ENCODE results near the gene RNF25. TPM values are rescaled to one million over a fixed set of nuclear protein-coding genes. Genes with fewer than 3 reads are reported as not detected.

The RNF25 gene
- polyA plus RNA-seq, 1 donor (not counting 4 experiments of a cell fraction or from before 2014, with no cell fraction given), result 82.5 TPM

- no peak overlapping the region for H3K27ac ChIP-seq (ENCODE audit: control insufficient read depth, insufficient read depth, low read length)
- no peaks in the 10 kb centered on the region for H3K4me1 ChIP-seq (ENCODE audit: control insufficient read depth, extremely low read depth, insufficient read depth, low read length)
- dilution Hi-C loops (cut with MboI; ENCODE audit: extremely low pct_ligation_motif_present, low sequenced_read_pairs), result no loop called here
- FAIRE-seq, result no peak
- no peaks in the 10 kb centered on the region for H3K9me1 ChIP-seq (ENCODE audit: control insufficient read depth, extremely low read depth, insufficient read depth, low read length)
- no peak overlapping the region for H3K4me2 ChIP-seq (ENCODE audit: control insufficient read depth, extremely low read depth, insufficient read depth, low read depth, low read length)
- no peak overlapping the region for H3K4me3 ChIP-seq (ENCODE audit: control insufficient read depth in 2 of 3, extremely low read depth in 1 of 3, insufficient read depth in 2 of 3, low read depth in 1 of 3, low read length in 3 of 3)
- no peak overlapping the region for H3K9ac ChIP-seq (ENCODE audit: control insufficient read depth, extremely low read depth, insufficient read depth, low read length)
- TF ChIP-seq EZH2 (IDR thresholded peaks at IDR 0.05; ENCODE audit: low read length), result no peak
- TF ChIP-seq, protein P1, sequence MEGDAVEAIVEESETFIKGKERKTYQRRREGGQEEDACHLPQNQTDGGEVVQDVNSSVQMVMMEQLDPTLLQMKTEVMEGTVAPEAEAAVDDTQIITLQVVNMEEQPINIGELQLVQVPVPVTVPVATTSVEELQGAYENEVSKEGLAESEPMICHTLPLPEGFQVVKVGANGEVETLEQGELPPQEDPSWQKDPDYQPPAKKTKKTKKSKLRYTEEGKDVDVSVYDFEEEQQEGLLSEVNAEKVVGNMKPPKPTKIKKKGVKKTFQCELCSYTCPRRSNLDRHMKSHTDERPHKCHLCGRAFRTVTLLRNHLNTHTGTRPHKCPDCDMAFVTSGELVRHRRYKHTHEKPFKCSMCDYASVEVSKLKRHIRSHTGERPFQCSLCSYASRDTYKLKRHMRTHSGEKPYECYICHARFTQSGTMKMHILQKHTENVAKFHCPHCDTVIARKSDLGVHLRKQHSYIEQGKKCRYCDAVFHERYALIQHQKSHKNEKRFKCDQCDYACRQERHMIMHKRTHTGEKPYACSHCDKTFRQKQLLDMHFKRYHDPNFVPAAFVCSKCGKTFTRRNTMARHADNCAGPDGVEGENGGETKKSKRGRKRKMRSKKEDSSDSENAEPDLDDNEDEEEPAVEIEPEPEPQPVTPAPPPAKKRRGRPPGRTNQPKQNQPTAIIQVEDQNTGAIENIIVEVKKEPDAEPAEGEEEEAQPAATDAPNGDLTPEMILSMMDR (optimal IDR thresholded peaks at IDR 0.05 in 1 of 3, IDR thresholded peaks at IDR 0.05 in 1 of 3, conservative IDR thresholded peaks at IDR 0.05 in 1 of 3; ENCODE audit: extremely low read depth in 1 of 3, insufficient read depth in 2 of 3, low read length in 3 of 3), result no peak
- no peak for DNase-seq (ENCODE audit: low read depth, low spot score)
- H3K36me3 ChIP-seq (ENCODE audit: control insufficient read depth in 2 of 2, extremely low read depth in 1 of 2, insufficient read depth in 2 of 2, low read length in 2 of 2), result peaks cover 19 to 21% of the 10 kb centered on the region in 2 experiments
- H4K20me1 ChIP-seq (ENCODE audit: control insufficient read depth, extremely low read depth, insufficient read depth, low read length), result no peaks in the 10 kb centered on the region
- H3K79me2 ChIP-seq (ENCODE audit: control insufficient read depth, insufficient read depth, low read length), result no peaks in the 10 kb centered on the region
- no peaks in the 10 kb centered on the region for H3K27me3 ChIP-seq (ENCODE audit: control insufficient read depth, extremely low read depth, insufficient read depth, low read length)
- no peaks in the 10 kb centered on the region for H3K9me3 ChIP-seq (ENCODE audit: control insufficient read depth, low read depth, low read length)
- no peak overlapping the region for H2AFZ ChIP-seq (ENCODE audit: control insufficient read depth, low read length)
These were observed 22.8 kb upstream of the RNF25 start for GRCh38 chr2:218694405-218695145.

- Histone ChIP-seq H3K4me3 (ENCODE audit: control insufficient read depth in 2 of 3, extremely low read depth in 1 of 3, insufficient read depth in 2 of 3, low read depth in 1 of 3, low read length in 3 of 3) (no peak overlapping the region), H3K9me3 (ENCODE audit: control insufficient read depth, low read depth, low read length) (no peaks in the 10 kb centered on the region), H3K27ac (ENCODE audit: control insufficient read depth, insufficient read depth, low read length) (no peak overlapping the region), H3K4me2 (ENCODE audit: control insufficient read depth, extremely low read depth, insufficient read depth, low read depth, low read length) (no peak overlapping the region), H3K9me1 (ENCODE audit: control insufficient read depth, extremely low read depth, insufficient read depth, low read length) (no peaks in the 10 kb centered on the region), H3K36me3 (ENCODE audit: control insufficient read depth in 2 of 2, extremely low read depth in 1 of 2, insufficient read depth in 2 of 2, low read length in 2 of 2) (peaks cover 15% of the 10 kb centered on the region in 2 experiments), H4K20me1 (ENCODE audit: control insufficient read depth, extremely low read depth, insufficient read depth, low read length) (no peaks in the 10 kb centered on the region), H3K27me3 (ENCODE audit: control insufficient read depth, extremely low read depth, insufficient read depth, low read length) (no peaks in the 10 kb centered on the region), H2AFZ (ENCODE audit: control insufficient read depth, low read length) (no peak overlapping the region), H3K79me2 (ENCODE audit: control insufficient read depth, insufficient read depth, low read length) (no peaks in the 10 kb centered on the region), H3K4me1 (ENCODE audit: control insufficient read depth, extremely low read depth, insufficient read depth, low read length) (no peaks in the 10 kb centered on the region), H3K9ac (ENCODE audit: control insufficient read depth, extremely low read depth, insufficient read depth, low read length) (no peak overlapping the region)
- DNase-seq (ENCODE audit: low read depth, low spot score) (no peak), FAIRE-seq (no peak)
- no peak for TF ChIP-seq EZH2 (IDR thresholded peaks at IDR 0.05; ENCODE audit: low read length)
- TF ChIP-seq, protein P1 (optimal IDR thresholded peaks at IDR 0.05 in 1 of 3, IDR thresholded peaks at IDR 0.05 in 1 of 3, conservative IDR thresholded peaks at IDR 0.05 in 1 of 3; ENCODE audit: extremely low read depth in 1 of 3, insufficient read depth in 2 of 3, low read length in 3 of 3), result no peak
- dilution Hi-C loops (cut with MboI; ENCODE audit: extremely low pct_ligation_motif_present, low sequenced_read_pairs), result no loop called here
These were observed 19.4 kb upstream of the RNF25 start for GRCh38 chr2:218691234-218691633.
